NCI-H774 (cell line): Measurements from ENCODE around the gene CDC42BPB.

Source experiments
- DNase-seq: peaks from one replicate; lab custom pipeline; 2025; lab: John Stamatoyannopoulos, UW

The CDC42BPB gene

DNA sequence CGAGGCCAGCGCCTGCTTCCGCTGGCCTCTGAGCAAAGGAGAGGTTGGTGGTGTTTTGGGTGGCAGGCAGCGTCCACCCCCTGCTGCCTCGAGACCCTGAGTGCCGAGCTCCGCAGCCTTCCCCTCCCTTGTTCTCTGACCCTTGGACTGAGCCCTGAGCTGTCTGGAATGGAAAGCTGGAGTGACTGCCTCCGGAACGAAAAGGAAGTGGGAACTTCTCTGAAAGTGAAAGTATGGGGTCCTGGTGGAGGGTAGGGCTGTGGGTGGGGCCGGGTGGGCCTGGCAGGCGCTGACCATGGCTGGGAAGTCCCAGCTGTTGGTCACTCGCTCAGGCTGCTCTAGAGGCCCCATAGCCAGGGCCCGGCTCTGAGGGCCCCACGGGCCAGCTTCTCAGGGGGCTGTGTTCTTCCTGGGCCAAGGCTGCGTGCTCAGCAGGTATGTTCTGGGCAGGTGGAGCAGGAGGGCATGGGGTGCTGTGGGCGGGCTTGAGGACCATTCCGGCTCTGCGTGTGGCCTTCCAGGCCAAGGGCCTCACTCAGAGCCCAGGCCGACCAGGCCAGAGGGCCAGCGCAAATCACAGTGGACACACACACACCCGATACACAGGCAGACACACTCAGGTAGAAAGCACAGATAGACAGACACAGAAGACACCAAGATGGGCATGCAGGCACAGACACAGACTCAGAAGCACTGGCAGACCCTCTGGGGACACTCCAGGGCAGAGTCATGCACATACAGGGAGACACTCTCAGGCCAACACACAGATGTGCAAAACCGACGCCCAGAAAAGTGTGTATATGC, 37.3 kb upstream of the CDC42BPB start, which contains the start of gene EXOC3L4:
Gene EXOC3L4 (plus strand): TSS at position 320 of the 804 bp plus-strand sequence. CDS start 5,495 bp downstream, outside the sequence.
- no peak for DNase-seq

DNA sequence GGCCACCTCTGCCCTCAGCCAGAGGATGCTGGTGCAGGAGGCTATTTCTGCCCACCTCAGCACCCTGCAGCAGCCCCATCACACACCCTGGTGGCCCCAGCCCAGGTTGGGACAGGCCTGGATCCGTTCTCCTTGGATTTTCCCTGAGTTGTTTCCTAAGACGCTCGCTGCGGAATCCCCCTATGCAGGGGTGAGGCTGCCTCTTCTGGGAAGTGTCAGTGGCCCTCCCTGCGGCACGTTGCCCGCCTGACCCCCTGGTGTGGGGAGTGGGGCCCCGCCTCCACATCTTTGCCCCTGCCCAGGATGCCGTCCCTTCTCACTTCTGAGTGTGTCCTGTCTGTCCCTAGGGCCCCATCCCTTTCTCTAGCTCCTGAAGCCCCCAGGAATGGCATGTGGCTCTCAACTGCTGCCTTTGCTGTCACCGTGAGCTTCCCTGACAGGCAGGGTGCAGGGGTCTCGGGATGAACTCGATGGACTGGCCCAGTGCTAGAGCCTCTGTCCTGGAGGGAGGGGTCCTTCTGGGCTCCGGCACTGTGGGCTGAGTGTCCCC, 36.6 kb upstream of the CDC42BPB start:
- DNase-seq, result no peak

DNA sequence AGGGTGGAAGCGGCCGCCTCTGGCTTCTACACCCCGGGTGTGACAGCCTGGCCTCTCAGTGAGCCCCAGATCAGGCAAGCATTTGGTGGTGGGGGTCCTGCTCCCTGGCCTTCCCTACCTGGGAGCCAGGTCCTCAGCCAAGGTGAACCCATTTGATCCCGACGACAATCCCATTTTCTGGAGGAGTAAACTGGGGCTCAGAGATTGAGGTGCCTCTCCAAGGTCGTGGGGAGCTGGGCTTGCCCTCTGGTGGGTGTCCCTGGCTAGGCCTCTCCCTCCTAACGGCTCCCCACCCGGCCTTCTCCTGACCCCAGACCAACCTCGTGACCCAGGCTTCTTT, 34.5 kb upstream of the CDC42BPB start:
- no peak for DNase-seq

DNA sequence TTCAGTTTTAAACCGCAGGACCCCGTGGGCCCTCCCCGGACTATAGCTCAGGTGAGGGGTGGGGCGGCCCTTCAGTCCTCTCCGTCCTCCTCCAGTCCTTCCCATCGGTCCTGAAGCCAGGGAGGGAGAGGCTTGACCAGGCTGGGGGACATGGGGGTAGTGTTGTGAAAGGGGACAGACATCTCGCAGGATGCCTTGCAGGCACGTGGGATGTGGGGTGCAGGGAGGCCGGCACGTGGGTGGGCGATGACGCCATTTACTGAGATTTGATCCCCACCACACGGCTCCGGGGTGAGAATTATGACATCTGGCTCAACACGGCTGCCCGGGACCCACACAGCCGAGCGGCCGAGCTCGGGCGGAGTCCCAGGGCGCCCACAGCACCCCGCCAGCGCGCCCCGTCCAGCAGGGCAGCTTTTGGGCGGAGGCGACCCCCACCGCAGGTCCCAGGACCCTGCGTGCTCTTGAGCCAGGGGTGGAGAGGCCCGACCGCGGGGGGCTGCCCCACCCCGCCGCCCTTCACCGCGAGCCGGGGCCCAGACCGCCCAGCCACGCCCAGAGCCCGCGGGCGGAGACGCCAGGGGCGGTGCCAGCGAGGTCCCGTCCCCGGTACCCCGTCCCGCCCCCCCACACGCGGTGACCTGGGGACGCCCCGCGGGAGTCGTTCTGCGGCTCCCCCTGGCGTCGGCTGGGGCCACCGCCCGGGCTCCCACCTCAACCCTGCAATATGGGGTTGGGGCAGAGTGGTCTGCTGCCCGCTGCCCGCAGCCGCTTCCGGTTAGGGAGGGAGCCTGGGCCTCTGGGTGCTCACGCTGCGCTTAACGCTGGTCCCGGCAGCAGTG, 33.9 kb upstream of the CDC42BPB start:
- DNase-seq, result peak; percentile 11

DNA sequence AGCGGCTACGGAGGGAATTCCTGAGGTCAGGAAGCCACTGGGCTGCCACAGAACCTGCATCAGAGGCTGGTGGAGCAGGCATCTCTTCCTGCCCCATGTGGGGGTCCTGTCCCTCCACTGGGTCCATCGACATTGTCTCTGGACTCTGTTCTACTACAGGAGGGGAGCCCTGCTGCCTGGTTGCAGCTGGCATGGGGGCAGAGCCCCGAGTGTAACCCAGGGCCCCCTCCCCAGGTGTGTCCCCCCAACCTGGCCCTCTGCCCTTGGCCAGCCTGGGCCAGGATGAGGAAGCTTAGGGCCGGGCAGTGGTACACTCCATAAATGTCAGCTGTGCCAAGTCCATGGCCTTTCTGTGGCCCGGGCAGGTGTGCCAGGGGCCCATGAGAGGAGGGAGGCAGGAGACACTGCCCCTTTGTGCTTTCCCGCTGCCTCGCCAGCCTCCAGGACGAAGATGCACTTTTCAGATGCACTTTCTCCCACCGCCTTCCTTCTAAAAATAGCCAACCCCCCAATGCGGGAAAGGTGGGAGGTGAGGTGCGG, 33.2 kb upstream of the CDC42BPB start:
- DNase-seq, result no peak

DNA sequence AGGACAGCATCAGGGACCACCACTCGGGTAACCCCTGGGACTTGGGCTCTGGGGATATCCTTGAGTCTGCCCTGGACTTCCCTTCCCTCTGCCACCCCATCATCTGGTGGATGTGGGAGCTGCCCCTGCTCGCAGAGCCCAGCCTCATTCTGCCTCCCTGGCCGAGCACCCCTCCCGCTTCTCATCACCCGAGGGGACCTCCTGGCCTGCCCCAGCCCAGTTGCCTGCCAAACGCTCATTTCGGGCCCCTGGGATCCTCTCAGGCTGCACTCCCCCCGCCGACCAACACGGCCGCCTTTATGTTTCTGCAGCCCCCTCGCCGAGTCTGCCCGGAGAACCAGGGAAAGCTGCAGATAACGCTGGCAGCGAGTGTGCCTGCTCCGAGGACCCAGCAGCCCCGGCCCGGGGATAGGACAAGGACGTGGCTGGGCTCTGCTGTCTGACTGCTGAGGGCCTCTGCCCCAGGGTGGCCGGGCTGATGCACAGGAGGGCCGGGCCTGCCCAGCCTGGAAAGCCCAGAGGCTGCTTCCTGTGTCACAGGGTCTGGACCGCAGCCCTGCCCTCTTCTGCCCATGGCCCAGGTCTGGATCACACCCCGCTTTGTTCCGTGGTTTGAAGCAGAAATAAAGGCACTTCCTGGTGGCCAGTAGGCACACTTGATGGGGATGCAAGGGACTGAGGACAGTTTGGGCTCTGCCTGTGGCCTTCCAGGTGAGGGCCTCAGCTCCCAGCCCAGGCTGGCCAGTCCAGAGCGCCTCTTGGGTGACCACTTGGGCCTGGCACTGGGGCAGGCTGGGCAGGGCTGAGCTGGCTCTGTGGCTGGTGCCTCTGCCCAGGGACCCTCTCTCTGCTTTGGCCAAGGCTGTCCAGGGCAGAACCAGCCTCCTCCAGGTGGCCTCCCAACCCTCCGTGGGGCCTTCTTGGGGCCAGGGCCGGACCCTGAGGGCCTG, 32.3 kb upstream of the CDC42BPB start:
- no peak for DNase-seq

DNA sequence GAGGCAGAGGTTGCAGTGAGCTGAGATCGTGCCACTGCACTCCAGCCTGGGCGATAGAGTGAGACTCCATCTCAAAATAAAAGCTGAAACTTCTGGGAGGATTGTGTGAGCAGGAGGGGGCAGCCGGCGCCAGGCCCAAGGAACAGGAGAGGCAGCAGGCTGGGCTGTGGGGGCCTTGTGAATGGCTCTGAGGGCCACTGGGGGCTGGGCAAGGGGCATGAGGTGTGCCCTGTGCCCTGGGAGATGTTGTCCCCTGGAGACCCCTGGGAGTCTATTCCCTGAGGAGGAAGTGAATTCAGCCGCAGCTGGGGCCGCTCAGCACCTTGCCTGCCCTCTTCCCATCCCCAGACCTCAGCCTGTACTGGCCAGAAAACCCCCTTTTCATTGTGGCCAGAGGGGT, 31.6 kb upstream of the CDC42BPB start:
- DNase-seq, result no peak

DNA sequence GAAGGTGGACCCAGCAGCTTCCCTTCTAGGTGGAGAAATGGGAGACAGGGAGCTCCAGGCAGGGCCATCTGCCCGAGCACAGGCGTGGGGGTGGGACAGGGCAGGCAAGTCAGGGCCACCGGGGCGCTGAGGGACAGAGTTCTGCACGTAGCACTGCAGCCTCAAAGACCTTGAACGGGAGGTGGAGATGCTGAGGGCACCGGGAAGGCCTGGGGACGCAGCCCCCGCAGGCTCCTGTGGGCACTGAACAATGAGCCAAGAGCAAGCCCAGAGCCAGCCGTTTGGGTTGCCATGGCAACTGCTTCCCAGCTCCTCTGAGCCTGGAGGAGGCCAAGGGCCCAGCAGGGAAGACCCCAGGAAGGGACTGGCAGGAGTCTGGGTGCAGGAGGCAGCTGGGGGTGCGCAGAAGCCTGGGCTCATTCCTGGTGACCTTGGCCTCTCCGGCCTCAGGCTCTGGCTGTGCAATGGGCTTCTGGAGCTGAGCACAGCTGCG, 30.0 kb upstream of the CDC42BPB start:
- DNase-seq, result no peak

DNA sequence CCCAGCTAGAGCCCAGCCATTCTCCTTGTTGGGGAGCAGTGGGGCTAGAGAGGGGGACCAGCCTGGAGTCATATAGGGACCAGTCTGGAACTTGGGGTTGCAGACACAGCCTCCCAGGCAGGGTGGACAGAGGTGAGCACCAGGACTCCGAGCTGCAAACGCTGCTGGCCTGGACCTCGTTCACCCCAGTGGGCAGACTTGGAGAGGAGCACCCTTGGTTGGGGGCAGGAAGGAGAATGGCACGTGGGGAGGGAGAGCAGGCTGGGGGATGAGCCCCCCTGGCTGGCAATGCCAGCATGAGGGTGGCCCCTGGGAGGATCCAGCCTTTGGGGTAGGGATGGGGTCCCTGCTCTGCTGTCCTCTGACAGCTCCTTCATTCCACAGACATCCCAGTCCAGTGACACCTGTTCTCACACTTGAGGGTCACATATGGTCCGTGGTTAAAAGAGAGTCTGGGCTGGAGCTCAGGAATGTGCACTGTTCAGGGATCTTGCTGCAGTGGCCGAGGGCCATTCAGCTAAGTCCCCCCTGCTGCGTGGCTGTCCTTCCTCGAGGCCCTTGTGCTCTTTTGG, 29.5 kb upstream of the CDC42BPB start:
- DNase-seq, result no peak

DNA sequence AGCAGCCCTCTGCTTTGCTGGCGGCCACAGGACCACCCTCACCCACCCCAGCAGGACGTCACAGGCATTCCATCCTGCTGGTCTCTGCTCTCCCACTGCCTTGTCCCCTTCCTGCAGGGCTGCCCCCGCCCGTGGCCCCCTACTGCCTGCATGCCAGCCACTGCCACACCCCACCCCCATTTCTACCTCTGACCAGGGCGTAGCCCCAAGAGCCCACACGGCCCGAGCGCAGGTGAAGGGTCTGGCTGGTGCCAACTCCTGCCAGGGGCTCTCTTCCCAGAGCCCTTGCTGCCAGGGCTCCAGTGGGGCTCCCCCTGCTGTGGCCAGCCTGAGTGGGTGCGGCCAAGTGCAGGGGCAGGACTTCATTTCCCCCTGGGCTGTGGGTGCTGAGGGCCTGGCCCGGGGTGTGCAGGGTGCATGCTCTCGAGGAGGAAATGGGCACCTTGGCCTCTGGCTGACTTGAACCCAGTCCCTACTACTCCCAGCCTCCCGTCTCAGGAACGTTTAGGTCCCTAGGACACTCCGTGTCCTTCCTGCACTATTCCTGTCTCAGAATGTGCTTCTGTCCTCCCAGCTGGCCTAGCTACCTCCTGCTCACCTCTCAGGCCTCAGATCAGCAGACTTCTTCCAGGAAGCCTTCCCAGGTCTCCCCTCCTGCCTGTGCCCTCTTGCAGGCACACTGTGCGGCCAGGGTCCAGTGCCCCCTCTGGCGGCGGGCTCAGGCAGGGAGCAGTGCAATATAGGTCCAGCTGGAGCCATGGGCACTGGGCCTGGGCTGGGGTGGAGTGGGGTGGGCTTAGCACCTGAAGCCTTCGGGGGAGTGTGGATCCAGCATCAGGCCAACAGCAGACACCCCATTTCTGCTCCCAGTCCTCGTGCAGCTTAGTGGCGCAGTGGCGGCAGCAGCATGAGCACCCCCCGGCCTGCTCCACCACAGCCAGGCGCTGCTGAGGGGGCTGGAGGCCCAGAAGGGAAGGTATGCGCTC, 28.1 kb upstream of the CDC42BPB start:
- DNase-seq, result no peak

DNA sequence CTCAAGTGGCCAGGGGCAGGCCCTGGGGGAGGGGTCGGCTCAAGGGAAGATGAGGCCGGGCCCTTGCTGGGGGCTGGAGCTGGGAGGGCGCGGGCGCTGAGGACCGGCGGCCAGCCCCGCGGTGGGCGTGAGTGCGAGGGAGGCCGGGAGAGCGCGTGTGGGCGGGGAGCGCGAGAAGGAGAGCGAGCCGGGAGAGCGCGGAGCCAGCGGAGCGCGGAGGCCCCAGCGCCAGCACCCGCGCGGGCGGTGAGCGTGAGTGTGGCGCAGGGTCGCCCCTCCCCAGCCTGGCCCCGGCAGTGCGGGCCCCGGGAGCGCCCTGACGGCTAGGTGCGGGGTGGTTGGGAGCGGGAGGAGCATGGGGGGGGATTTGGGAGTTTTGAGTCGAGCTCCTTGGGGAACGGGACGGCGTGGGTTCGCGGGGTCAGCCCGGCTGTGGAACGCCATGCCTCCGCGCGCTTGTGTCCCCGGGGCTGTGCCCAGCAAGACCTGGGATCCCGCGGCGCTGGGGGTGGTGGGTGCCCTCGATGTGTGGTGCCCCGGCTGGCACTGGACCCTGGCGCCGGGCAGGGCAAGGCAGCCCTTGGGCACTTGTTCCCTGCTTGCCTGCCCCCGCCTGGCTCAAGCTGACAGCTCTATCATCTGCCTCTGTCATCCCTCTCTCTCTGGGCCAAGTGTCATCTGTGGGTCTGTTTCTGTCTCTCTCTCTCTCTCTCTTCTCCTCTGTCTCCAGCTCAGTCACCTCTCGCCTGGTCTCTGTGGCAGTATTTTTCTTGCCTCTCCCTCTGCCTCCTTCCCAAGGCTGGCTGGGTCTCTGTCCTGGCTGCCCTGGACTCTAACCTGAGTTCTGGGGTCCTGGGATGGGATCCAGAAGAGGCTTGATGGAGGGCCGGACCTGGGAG, 26.9 kb upstream of the CDC42BPB start, which contains the start of gene LBHD2:
Gene LBHD2 (plus strand): TSS at position 190 of the 899 bp plus-strand sequence. CDS start 1,803 bp downstream, outside the sequence.
- DNase-seq, result no peak

DNA sequence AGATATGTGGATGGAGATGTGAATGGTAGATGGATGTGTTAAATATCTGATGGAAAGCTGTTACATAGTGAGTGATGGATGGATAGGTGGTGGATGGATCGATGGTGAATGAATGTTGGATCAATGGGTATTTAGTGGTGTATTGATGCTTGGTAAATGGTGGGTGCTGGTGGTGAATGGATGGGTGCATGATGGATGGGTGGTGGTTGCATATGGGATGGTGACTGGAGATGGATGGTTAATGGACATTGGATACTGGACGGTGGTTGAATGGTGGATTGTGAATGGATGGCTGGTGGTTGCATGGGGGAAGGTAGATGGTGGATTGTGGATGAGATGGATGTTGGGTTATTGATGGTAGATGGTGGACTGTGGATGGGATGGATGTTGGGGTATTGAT, 24.6 kb upstream of the CDC42BPB start:
- DNase-seq, result no peak

DNA sequence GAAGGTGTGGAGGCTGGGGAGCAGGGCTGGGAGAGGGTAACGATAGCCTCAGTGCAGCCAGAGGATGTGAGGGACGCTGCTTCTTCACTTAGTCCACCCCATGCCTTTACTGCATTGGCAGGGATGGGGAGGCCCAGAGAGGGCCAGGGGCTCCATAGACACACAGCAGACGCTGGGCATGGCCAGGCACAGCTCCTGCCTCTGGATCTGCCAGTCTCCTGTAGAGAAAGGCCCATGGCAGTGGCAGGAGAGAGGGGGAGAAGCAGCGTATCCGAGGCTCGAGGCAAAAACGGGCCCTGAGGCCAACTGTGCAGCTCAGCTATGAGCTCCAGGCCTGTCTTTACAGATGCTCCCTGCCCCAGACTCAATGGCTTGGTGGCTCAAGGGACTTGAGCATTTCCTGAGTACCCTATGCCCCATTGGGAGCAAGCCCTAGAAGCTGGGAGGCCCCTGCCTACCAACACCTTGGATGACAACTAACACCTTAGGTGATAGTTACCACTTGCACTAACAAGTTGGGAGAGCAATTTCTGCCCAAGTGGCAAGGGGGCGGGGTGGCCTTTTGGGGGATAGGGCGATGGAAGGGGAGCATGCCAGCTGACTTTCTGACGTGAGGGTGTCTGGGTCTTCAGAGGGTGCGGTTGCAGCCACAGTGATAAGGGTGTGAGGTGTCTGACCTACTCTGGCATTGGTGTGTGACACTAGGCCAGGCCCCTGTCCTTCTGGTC, 21.7 kb upstream of the CDC42BPB start:
- DNase-seq, result no peak

DNA sequence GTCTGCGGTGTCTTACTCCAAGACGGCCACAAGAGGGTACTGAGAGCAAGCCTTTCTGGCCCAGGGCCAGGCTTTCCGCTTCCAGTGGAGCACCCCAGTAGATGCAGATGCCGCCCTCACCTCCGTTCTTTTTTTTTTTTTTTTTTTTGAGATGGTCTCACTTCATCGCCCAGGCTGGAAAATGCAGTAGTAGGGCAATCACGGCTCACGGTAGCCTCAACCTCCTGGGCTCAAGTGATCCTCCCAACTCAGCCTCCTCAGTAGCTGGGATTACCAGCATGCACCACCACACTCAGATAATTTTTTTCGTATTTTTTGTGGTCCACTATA, 21.0 kb upstream of the CDC42BPB start:
- peak; percentile 42 for DNase-seq

DNA sequence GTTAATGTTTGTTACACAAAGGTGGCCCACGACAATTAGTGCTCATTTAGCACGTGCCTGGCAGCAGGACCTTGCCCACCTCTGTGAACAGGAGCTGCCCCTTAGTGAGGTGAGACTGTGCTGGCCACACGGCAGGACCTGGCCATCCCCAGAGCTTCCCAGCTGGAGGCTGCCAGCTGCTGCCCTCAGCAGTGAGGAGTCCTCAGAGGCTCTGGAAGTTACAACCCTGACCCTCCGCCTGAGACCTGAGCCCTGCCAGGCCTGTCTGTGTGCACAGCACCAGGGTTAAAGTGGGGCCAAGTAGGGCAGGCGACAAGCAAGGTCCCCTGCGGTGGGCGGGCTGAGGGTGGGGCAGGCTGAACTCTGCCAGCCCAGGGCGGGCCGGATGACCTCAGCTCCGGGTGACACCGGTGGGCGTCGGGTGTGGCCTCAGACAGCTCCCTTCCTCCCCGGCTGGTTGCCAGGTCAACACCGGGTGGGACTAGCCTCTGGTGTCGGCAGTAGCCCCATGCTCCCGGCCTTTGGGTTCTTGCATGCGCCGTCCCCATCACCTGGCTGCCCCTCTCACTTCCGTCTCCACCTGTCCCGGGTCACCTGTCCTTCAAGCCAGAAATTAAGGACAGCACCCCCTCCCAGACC, 17.5 kb upstream of the CDC42BPB start:
- no peak for DNase-seq

DNA sequence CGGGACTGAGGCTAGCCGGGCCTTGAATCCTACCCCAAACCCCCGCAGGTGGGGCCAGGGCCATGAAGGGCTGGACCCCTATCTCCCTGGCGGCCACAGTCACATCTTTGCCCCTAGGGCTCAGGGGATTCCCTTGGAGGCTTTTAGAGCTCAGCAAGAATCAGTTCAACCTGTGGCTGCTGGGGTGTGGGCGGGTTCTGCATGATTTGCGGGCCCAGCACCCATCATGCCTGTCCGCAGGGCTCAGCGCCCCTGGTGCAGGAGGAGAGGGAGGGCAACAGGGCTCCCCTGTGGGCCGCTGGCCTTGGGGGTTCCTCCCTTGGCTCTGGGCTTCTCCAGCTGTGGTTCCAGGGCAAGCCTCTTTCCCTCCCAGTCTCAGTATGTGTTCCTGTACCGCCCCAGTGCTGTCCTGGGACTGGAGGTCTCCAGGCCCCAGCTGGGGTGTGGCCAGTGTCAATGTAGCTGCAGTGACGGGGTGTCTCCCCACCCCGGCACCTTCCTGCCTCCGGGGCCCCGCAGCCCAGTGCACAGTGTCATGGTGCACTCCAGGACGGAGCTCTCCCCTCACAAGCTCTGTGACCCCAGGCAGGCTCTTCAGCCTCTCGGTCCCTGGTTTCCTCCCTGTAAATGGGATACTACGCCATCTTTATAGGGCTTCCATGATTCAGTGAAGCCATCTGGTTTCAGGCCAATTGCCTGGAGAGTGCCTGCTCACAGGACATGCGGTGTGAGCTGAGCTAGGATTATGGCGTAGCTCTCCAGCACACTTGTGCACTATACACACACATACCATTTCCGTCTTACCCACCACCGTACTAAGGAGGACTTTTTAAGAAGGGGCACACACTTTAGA, 16.8 kb upstream of the CDC42BPB start:
- DNase-seq, result no peak
